ENCODE results near the gene LGALS7B.

- TF ChIP-seq CTCF (conservative IDR thresholded peaks at IDR 0.05; ENCODE audit: low read length) (peak; percentile 63), EZH2phosphoT487 (IDR thresholded peaks at IDR 0.05; ENCODE audit: borderline replicate concordance, low read depth, low read length) (no peak)
Observed at GRCh38 chr19:38769635-38770211, 19.3 kb upstream of the LGALS7B start.

Data from OCI-LY7 (cell line).